SK-N-SH (cell line): ENCODE results near the gene SSBP2.

Source experiments
- CHD2 ChIP-seq: fragments of 150-350 bp; IDR thresholded peaks from 2 replicates; pipeline ENCODE4 v1.6.1; 2018; ENCODE audit warnings: low read length; ENCODE audit not compliant: partially characterized antibody
- CTCF ChIP-seq: fragments of 200-600 bp; sonication (generic); IDR thresholded peaks from 2 replicates; pipeline ENCODE4 v1.6.1; 2017; ENCODE audit warnings: antibody characterized with exemption, mild to moderate bottlenecking, moderate library complexity
- EP300 ChIP-seq, 2 experiments: IDR thresholded peaks; 2 replicates each; pipeline versions ENCODE4 v1.4.0 to v1.6.1; 2012; ENCODE audit warnings: borderline replicate concordance in 1 of 2, low read depth in 1 of 2, low read length in 1 of 2
- FOXJ3 ChIP-seq: sonication (generic); formaldehyde crosslinking; IDR thresholded peaks from 2 replicates; pipeline ENCODE4 v1.5.1; 2020; ENCODE audit warnings: mild to moderate bottlenecking, missing genetic modification reagents
- NFIC ChIP-seq: IDR thresholded peaks from 2 replicates; pipeline ENCODE4 v1.4.0; 2012; ENCODE audit warnings: borderline replicate concordance
- PBX3 ChIP-seq: IDR thresholded peaks from 2 replicates; pipeline ENCODE4; 2012
- POLR2AphosphoS5 ChIP-seq: IDR thresholded peaks from 2 replicates; pipeline ENCODE4 v1.6.1; 2012; ENCODE audit warnings: low read depth, low read length
- RCOR1 ChIP-seq: fragments of 150-350 bp; IDR thresholded peaks from 2 replicates; pipeline ENCODE4 v1.6.1; 2017; ENCODE audit warnings: antibody characterized with exemption, low read length
- REST ChIP-seq: IDR thresholded peaks from 2 replicates; pipeline ENCODE4 v1.6.1; 2012; ENCODE audit warnings: mild to moderate bottlenecking, low read depth, low read length, moderate library complexity
- RFX5 ChIP-seq: IDR thresholded peaks from 2 replicates; pipeline ENCODE4 v1.6.1; 2012; ENCODE audit warnings: mild to moderate bottlenecking, improper control_type of control experiment, low read length
- SIN3A ChIP-seq: IDR thresholded peaks from 2 replicates; pipeline ENCODE4 v1.6.1; 2012; ENCODE audit warnings: low read depth, mild to moderate bottlenecking, low read length, moderate library complexity, borderline replicate concordance
- USF2 ChIP-seq: fragments of 150-350 bp; IDR thresholded peaks from 2 replicates; pipeline ENCODE4 v1.6.1; 2017; ENCODE audit warnings: antibody characterized with exemption, low read length, low read depth, borderline replicate concordance
- ZBTB33 ChIP-seq: IDR thresholded peaks from 2 replicates; pipeline ENCODE4 v1.4.0; 2012; ENCODE audit warnings: low read depth, borderline replicate concordance
- TF ChIP-seq, protein P1 (sequence below): fragments of 150-350 bp; IDR thresholded peaks from 2 replicates; pipeline ENCODE4 v1.6.1; 2016; ENCODE audit warnings: mild to moderate bottlenecking, low read depth, low read length

- no peak for TF ChIP-seq REST
- TF ChIP-seq, protein P1, sequence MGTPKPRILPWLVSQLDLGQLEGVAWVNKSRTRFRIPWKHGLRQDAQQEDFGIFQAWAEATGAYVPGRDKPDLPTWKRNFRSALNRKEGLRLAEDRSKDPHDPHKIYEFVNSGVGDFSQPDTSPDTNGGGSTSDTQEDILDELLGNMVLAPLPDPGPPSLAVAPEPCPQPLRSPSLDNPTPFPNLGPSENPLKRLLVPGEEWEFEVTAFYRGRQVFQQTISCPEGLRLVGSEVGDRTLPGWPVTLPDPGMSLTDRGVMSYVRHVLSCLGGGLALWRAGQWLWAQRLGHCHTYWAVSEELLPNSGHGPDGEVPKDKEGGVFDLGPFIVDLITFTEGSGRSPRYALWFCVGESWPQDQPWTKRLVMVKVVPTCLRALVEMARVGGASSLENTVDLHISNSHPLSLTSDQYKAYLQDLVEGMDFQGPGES, result no peak
- TF ChIP-seq ZBTB33, result no peak
- TF ChIP-seq SIN3A, result no peak
- no peak for TF ChIP-seq CTCF
- no peak for TF ChIP-seq PBX3
- no peak for TF ChIP-seq POLR2AphosphoS5
- TF ChIP-seq USF2, result no peak
- TF ChIP-seq FOXJ3, result no peak
- no peak for TF ChIP-seq RFX5
- TF ChIP-seq EP300 (IDR thresholded peaks at IDR 0.05; ENCODE audit: borderline replicate concordance in 1 of 2, low read depth in 1 of 2, low read length in 1 of 2), result no peak
- no peak for TF ChIP-seq NFIC
- no peak for TF ChIP-seq RCOR1
- TF ChIP-seq CHD2, result no peak
Measured at GRCh38 chr5:81417052-81417451, 333.8 kb downstream of the SSBP2 start.
